ENCODE data around the gene MYCBP2. TPM values are rescaled to one million over a fixed set of nuclear protein-coding genes. Genes with fewer than 3 reads are reported as not detected.

MYCBP2 gene
- total and polyA plus RNA-seq, 10 donors: 55.2 to 251 (median 200) TPM

- H3K27ac ChIP-seq: no peak overlapping the region
- TF ChIP-seq POLR2A (IDR thresholded peaks at IDR 0.05) (no peak), POLR2AphosphoS5 (IDR thresholded peaks at IDR 0.05) (no peak), CTCF (IDR thresholded peaks at IDR 0.05 in 8 of 11, conservative IDR thresholded peaks at IDR 0.05 in 3 of 11) (no peak)
- H3K4me1 ChIP-seq: peaks cover 2 to 15% (median 14%) of the 10 kb centered on the region in 6 donors
- no peak for DNase-seq
- H3K9me3 ChIP-seq: no peaks in the 10 kb centered on the region
- peaks cover 0 to 98% (median 73%) of the 10 kb centered on the region in 6 donors for H3K36me3 ChIP-seq
- intact Hi-C loops (cut with DNase I; ENCODE audit: low total_unique reads): no loop called here
- WGBS, 5 donors: 96 to 98% (median 97%) methylated on average over 4 of the region's 4 CpGs
- no peaks in the 10 kb centered on the region for H3K27me3 ChIP-seq (replicated peaks in 1 of 7)
- H3K4me3 ChIP-seq: no peak overlapping the region
Observed at GRCh38 chr13:77180011-77180410, 146.9 kb downstream of the MYCBP2 start.

DNA sequence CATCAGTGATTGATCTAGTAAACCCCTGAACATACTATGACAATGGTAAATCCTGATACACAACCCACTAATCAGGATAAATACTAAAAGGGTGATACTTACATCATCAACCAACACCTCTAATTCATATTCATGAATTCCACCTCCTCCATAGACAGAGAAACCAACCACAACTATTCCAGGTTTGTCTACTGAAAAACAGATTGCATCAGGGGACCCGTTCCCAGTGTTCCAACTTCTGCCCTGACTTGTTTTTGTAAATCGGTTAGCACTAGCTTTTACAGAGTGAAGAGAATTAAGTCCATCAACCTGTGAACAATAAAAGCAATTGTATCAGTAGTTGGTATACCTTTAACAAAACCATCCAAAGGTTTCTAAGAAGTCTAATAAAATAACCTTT, 149.2 kb downstream of the MYCBP2 start:
- peaks cover 13 to 100% (median 85%) of the 10 kb centered on the region in 6 donors for H3K36me3 ChIP-seq
- intact Hi-C loops (cut with DNase I; ENCODE audit: low total_unique reads): no loop called here

DNA sequence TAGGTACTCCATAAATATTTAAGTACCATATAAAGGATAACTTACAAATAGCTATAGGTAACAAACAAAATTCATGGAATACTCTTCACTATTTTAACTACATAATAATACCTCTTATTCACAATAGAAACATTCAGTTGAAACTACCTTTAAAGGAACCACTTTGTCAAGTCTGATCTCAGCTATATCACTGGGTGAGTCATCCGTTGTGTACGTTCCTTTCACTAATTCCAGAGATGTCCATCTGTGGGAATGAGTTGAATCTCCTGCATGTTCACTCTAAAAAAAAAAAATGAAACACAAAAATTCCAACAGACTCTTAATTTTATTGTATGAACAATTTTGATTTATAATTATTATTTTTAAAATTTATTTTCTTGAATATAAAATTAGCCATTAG, 150.5 kb downstream of the MYCBP2 start:
- DNase-seq: no peak
- Histone ChIP-seq H3K4me1 (no peaks in the 10 kb centered on the region), H3K27ac (no peak overlapping the region), H3K9me3 (no peaks in the 10 kb centered on the region), H3K36me3 (peaks cover 14 to 100% (median 92%) of the 10 kb centered on the region in 6 donors), H3K4me3 (no peak overlapping the region), H3K27me3 (replicated peaks in 1 of 7) (no peaks in the 10 kb centered on the region)
- no peak for TF ChIP-seq POLR2A (IDR thresholded peaks at IDR 0.05)
- TF ChIP-seq CTCF (IDR thresholded peaks at IDR 0.05 in 8 of 11, conservative IDR thresholded peaks at IDR 0.05 in 3 of 11): no peak
- no peak for TF ChIP-seq POLR2AphosphoS5 (IDR thresholded peaks at IDR 0.05)
- intact Hi-C loops (cut with DNase I; ENCODE audit: low total_unique reads): no loop called here
- 89 to 99% (median 92%) methylated on average over 2 of the region's 2 CpGs for WGBS, 5 donors

More for the DNA sequence above, 149.2 kb downstream of the MYCBP2 start:
- H3K4me1 ChIP-seq: no peaks in the 10 kb centered on the region
- no peaks in the 10 kb centered on the region for H3K9me3 ChIP-seq
- no peak for DNase-seq
- TF ChIP-seq POLR2AphosphoS5 (IDR thresholded peaks at IDR 0.05) (no peak), POLR2A (IDR thresholded peaks at IDR 0.05) (no peak), CTCF (IDR thresholded peaks at IDR 0.05 in 8 of 11, conservative IDR thresholded peaks at IDR 0.05 in 3 of 11) (no peak)
- H3K27me3 ChIP-seq (replicated peaks in 1 of 7): no peaks in the 10 kb centered on the region
- H3K4me3 ChIP-seq: no peak overlapping the region
- WGBS, 5 donors: 95 to 96% (median 95%) methylated on average over 2 of the region's 2 CpGs
- no peak overlapping the region for H3K27ac ChIP-seq

DNA sequence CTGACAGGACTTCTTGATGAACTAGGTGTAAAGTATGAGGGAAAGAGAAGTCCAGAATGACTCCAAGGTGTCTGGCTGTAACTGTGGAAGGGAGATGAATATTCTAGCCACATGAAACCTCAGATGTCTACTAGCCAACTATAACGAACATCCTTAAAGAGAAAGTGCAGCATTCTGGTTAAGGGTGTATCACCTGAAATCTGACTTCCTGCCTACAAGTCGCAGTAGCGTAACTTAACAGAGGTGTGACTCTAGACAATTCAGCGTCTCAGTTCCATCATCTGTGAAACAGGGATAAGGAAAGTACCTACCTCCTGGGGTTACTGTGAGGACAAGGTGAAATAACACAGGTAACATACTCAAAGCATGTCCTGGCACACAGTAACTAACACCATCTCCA, 154.2 kb downstream of the MYCBP2 start:
- Histone ChIP-seq H3K4me1 (no peaks in the 10 kb centered on the region), H3K36me3 (peaks cover 14 to 100% (median 91%) of the 10 kb centered on the region in 6 donors), H3K27ac (no peak overlapping the region), H3K4me3 (no peak overlapping the region), H3K27me3 (replicated peaks in 1 of 7) (no peaks in the 10 kb centered on the region), H3K9me3 (no peaks in the 10 kb centered on the region)
- intact Hi-C loops (cut with DNase I; ENCODE audit: low total_unique reads): no loop called here
- DNase-seq: no peak
- 83 to 94% (median 84%) methylated on average over 4 of the region's 4 CpGs for WGBS, 5 donors
- TF ChIP-seq POLR2A (IDR thresholded peaks at IDR 0.05) (no peak), POLR2AphosphoS5 (IDR thresholded peaks at IDR 0.05) (no peak), CTCF (IDR thresholded peaks at IDR 0.05 in 8 of 11, conservative IDR thresholded peaks at IDR 0.05 in 3 of 11) (no peak)
